Vagina (tissue), 2 donors: ENCODE measurements around the gene KPTN. TPM values are rescaled to one million over a fixed set of nuclear protein-coding genes. Genes with fewer than 3 reads are reported as not detected.

Source experiments
- DNase-seq, 2 donors: peaks; one replicate each; pipeline ENCODE4 v3.0.0-alpha.2; 2017; ENCODE audit errors: extremely low spot score in 2 of 2
- H3K27ac ChIP-seq: fragments of 200-600 bp; sonication (generic); one replicate; pipeline ENCODE4 v1.5.1; 2019
- H3K27me3 ChIP-seq: fragments of 200-600 bp; sonication (generic); one replicate; pipeline ENCODE4 v1.5.1; 2019
- H3K36me3 ChIP-seq, 2 donors: fragments of 200-600 bp; sonication (generic); one replicate each; pipeline ENCODE4 v1.5.1; 2017 to 2019
- H3K4me1 ChIP-seq: fragments of 200-600 bp; sonication (generic); one replicate; pipeline ENCODE4 v1.5.1; 2019
- H3K4me3 ChIP-seq, 2 donors: fragments of 200-600 bp; sonication (generic); 1 replicate in 1 of 2; 2 replicates in 1 of 2; pipeline ENCODE4 v1.5.1; 2016 to 2019
- H3K9me3 ChIP-seq: fragments of 200-600 bp; sonication (generic); one replicate; pipeline ENCODE4 v1.5.1; 2019
- POLR2A ChIP-seq, 2 donors: fragments of 450-650 bp; IDR thresholded peaks; one replicate each; pipeline ENCODE4 v1.6.1; 2017; ENCODE audit warnings: antibody characterized with exemption in 2 of 2, mild to moderate bottlenecking in 2 of 2, moderate library complexity in 2 of 2
- POLR2AphosphoS5 ChIP-seq, 2 donors: sonication (generic); formaldehyde crosslinking; IDR thresholded peaks; one replicate each; pipeline ENCODE4 v1.9.0; 2017; ENCODE audit warnings: antibody characterized with exemption in 2 of 2, mild to moderate bottlenecking in 2 of 2, low read depth in 1 of 2; ENCODE audit not compliant: insufficient read depth in 1 of 2
- intact Hi-C: fragments of 100-400 bp; cut with DNase I; formaldehyde crosslinking; loops from one replicate; pipeline ENCODE4 v1.15.1; 2023
- total RNA-seq: library from RNA; depleted of rRNA; stranded (reverse); fragments of >200 nt; gene quantifications from one replicate; pipeline ENCODE4 v1.2.3, GENCODE V29; 2016
- TF ChIP-seq, protein P1 (sequence below), 3 experiments: fragments of 450-650 bp in 2 of 3; fragments of 200-600 bp in 1 of 3; sonication (generic) in 1 of 3; IDR thresholded peaks; one replicate each; pipeline ENCODE4 v1.5.1; 2017 to 2019; ENCODE audit warnings: antibody characterized with exemption in 3 of 3, mild to moderate bottlenecking in 2 of 3, moderate library complexity in 2 of 3

KPTN gene
- total RNA-seq, 1 donor from 2014 or later = 9.6 TPM

DNA sequence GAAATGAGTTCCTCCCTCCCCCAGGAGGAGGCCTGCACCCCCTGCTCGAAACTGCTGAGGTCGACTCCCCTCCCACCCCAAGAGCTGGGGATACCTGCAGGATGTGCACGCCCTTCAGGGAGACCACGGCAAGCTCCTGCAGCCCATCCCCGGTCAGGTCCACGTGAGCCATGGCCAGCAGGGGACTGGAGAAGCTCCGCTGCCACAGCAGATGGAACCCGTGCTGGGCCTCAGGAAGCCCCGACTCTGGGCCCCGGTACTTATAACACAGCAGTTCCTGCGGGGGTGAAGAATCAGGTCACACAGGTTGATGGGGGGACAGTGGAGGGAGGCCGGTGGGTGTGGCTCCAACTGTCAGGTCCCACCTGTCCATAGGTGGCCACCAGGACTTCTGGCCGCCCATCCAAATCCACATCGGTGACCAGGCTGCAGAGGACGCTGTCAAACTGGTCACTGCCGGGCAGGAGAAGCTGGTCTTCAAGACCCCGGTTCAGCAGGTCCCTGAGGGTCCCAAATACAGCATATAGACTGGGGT lies 7.5 kb downstream of the KPTN start:
- intact Hi-C loops = no loop called here
- no peak for TF ChIP-seq POLR2AphosphoS5 (IDR thresholded peaks at IDR 0.05; ENCODE audit: insufficient read depth in 1 of 2, low read depth in 1 of 2)
- no peak for TF ChIP-seq POLR2A (IDR thresholded peaks at IDR 0.05)
- TF ChIP-seq, protein P1, sequence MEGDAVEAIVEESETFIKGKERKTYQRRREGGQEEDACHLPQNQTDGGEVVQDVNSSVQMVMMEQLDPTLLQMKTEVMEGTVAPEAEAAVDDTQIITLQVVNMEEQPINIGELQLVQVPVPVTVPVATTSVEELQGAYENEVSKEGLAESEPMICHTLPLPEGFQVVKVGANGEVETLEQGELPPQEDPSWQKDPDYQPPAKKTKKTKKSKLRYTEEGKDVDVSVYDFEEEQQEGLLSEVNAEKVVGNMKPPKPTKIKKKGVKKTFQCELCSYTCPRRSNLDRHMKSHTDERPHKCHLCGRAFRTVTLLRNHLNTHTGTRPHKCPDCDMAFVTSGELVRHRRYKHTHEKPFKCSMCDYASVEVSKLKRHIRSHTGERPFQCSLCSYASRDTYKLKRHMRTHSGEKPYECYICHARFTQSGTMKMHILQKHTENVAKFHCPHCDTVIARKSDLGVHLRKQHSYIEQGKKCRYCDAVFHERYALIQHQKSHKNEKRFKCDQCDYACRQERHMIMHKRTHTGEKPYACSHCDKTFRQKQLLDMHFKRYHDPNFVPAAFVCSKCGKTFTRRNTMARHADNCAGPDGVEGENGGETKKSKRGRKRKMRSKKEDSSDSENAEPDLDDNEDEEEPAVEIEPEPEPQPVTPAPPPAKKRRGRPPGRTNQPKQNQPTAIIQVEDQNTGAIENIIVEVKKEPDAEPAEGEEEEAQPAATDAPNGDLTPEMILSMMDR (IDR thresholded peaks at IDR 0.05) = no peak

DNA sequence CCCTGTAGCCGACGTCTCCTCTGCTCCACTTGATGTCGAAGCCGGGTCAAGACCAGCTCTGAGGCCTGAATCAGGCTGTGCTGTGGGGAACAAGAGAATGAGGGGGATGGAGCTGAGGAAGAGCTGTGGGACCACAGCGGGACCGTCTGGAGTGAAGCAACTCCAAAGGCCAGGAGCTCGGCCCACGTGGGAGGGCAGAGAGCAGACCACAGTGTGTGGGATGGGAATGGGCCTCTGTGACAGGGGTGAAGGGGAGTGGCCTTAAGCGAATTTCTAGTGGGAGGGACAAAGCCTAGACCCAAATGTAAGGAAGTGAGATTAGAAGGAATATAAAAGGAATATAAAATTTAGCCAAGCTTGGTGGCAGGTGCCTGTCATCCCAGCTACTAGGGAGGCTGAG lies 8.6 kb downstream of the KPTN start:
- H3K36me3 ChIP-seq = no peaks in the 10 kb centered on the region
- no peaks in the 10 kb centered on the region for H3K27me3 ChIP-seq
- no peak overlapping the region for H3K4me3 ChIP-seq
- intact Hi-C loops = no loop called here
- no peak overlapping the region for H3K27ac ChIP-seq
- TF ChIP-seq, protein P1 (IDR thresholded peaks at IDR 0.05) = no peak
- TF ChIP-seq POLR2A (IDR thresholded peaks at IDR 0.05) = no peak
- no peak for DNase-seq
- peaks cover 18% of the 10 kb centered on the region for H3K4me1 ChIP-seq
- no peaks in the 10 kb centered on the region for H3K9me3 ChIP-seq

More for the DNA sequence above, 7.5 kb downstream of the KPTN start:
- H3K9me3 ChIP-seq = no peaks in the 10 kb centered on the region
- H3K4me1 ChIP-seq = peaks cover 15% of the 10 kb centered on the region
- DNase-seq = no peak
- H3K36me3 ChIP-seq = no peaks in the 10 kb centered on the region
- no peak overlapping the region for H3K27ac ChIP-seq
- no peaks in the 10 kb centered on the region for H3K27me3 ChIP-seq
- H3K4me3 ChIP-seq = no peak overlapping the region

DNA sequence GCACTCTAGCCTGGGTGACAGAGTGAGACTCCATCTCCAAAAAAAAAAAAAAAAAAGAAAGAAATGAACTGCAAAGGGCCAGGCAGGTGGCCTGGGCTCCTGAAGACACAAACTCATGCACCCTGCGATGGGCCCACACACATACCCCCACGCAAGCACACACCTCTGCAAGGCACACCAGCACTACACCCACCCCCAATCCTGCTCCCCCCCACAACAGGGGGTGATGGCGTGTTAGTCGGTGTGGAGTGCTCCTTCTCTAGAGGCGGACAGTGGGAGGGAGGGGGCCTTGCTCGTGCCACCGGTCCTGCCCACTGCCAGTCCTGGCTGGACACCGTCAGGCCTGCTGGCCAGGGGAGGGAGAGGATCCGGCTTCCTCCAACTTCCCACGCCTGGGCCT lies 10.7 kb downstream of the KPTN start:
- DNase-seq = no peak
- H3K4me1 ChIP-seq = peaks cover 14% of the 10 kb centered on the region
- H3K4me3 ChIP-seq = no peak overlapping the region
- no peaks in the 10 kb centered on the region for H3K27me3 ChIP-seq
- no peak overlapping the region for H3K27ac ChIP-seq
- no peak for TF ChIP-seq POLR2AphosphoS5 (IDR thresholded peaks at IDR 0.05; ENCODE audit: insufficient read depth in 1 of 2, low read depth in 1 of 2)
- TF ChIP-seq, protein P1 (IDR thresholded peaks at IDR 0.05) = no peak
- no peak for TF ChIP-seq POLR2A (IDR thresholded peaks at IDR 0.05)
- intact Hi-C loops = no loop called here
- H3K9me3 ChIP-seq = no peaks in the 10 kb centered on the region
- no peaks in the 10 kb centered on the region for H3K36me3 ChIP-seq

DNA sequence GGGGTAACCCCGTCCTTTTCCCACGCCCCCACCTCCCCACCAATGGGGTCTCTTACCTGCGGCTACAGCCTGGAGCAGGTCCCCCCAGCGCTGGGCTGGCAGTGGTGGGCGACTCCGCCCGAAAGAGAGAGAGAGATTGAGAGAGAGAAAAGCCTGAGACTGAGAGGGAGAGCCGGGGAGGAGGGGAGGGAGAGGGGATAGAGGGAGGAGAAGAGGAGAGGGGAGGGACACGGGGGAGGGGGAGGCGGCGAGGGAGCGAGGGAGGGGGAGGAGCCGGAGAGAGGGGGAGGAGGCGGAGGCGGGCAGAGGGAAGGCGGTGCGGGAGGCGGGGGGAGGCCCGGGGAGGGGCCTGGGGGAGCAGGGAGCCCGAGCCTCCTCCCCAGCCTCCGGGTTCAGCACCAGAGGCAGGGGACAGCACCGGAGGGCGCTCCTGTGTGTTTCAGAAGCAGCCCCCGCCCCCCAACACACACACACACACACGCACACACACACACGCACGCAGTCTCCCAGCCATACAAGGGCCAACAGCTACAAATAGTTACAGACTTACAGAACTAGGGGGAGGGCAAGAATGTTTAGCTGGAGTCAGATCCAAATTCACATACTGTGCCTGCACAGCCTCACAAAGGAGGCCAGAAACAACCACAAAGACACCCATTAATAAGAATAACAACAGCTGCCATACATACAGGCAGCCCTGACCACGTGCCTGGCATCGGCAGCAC lies 12.1 kb downstream of the KPTN start, which contains the start of gene SLC8A2:
SLC8A2 (minus strand) TSS at position 161 of the 725 bp plus-strand sequence. CDS start 5,490 bp downstream, outside the sequence.
- Histone ChIP-seq H3K27me3 (no peaks in the 10 kb centered on the region), H3K9me3 (no peaks in the 10 kb centered on the region), H3K4me1 (peaks cover 14% of the 10 kb centered on the region), H3K27ac (no peak within 1 kb of the TSS), H3K4me3 (peak within 1 kb of the TSS; percentile 27 to 41), H3K36me3 (no peaks in the 10 kb centered on the region)
- TF ChIP-seq, protein P1 (IDR thresholded peaks at IDR 0.05) = no peak
- TF ChIP-seq POLR2AphosphoS5 (IDR thresholded peaks at IDR 0.05; ENCODE audit: insufficient read depth in 1 of 2, low read depth in 1 of 2) (no peak), POLR2A (IDR thresholded peaks at IDR 0.05) (no peak)
- intact Hi-C loops = no loop called here
- DNase-seq = no peak

DNA sequence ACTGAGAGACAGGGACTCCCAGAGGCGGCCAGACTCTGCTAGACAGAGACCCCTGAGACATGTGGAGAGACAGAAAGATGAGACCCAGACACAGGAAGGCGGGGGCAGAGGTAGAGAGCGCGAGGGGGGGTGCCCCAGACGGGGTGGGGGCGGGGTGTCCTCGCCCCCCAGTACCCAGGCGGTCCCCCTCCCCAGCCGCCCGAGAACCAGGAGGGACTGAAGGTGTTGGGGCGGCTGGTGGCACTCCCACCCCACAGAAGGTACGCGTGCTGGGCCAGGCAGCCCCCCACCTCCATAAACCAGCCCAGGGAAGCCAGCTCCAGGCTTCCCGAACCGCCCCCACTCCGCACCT lies 12.7 kb downstream of the KPTN start:
- H3K4me3 ChIP-seq = peak overlapping the region; percentile 27 to 41
- intact Hi-C loops = no loop called here
- H3K36me3 ChIP-seq = no peaks in the 10 kb centered on the region
- TF ChIP-seq, protein P1 (IDR thresholded peaks at IDR 0.05) = no peak
- TF ChIP-seq POLR2A (IDR thresholded peaks at IDR 0.05) (no peak), POLR2AphosphoS5 (IDR thresholded peaks at IDR 0.05; ENCODE audit: insufficient read depth in 1 of 2, low read depth in 1 of 2) (no peak)
- no peak for DNase-seq
- H3K27ac ChIP-seq = no peak overlapping the region
- no peaks in the 10 kb centered on the region for H3K9me3 ChIP-seq
- H3K4me1 ChIP-seq = peaks cover 14% of the 10 kb centered on the region
- H3K27me3 ChIP-seq = no peaks in the 10 kb centered on the region
